DND-41 (cell line): ENCODE data around the gene TKT.

Experiments
- EZH2 ChIP-seq: IDR thresholded peaks from 3 replicates; pipeline ENCODE4 v1.6.1; 2012; ENCODE audit warnings: borderline replicate concordance, low read depth, mild to moderate bottlenecking, moderate library complexity, low read length, inconsistent platforms; ENCODE audit not compliant: severe bottlenecking
- TF ChIP-seq, protein P1 (sequence below): IDR thresholded peaks from 2 replicates; pipeline ENCODE4 v1.5.1; 2012; ENCODE audit warnings: borderline replicate concordance, low read length, moderate library complexity, mild to moderate bottlenecking; ENCODE audit not compliant: poor library complexity, severe bottlenecking; ENCODE audit errors: extremely low read depth

DNA sequence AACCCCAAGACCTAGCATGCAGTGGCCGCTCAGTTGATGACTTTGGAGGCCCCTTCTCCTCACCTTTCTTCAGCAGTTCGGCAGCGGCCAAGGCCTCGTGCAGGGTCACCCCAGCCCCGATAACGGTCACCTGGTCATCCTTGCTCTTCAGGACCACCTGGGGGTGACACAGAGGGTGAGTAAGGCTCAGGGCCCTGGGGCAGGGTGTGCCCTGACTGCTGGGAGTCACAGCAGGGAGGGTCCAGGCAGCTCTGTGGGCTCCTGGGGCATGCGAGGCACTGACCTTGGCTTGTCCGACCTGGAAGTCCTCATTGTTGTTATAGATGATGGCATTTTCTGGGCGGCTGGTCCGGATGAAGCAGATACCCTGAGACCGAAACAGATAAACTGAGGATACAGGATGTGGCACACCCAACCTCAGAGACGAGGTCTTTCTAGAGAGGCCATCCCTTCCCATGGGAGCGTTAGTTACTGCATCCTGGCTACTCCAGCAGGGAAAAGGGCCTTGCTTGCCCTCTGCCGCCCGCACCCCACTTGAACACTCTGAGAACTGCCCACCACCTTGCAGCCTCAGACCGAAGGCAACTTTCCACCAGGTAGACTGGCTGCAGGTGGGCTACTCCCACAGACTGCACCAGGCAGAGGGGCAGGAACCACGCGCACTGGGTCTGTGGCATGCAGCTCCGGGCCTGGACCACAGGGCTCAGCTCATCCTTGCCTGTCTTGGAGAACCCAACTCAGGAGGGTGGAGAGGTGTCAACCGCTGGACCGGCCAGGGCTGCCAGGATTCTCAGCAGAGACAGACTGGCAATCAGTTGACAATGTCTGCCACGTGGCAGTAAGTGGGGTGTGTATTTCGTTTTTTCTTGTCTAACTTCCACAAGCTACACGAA, 27.6 kb downstream of the TKT start:
- TF ChIP-seq, protein P1, sequence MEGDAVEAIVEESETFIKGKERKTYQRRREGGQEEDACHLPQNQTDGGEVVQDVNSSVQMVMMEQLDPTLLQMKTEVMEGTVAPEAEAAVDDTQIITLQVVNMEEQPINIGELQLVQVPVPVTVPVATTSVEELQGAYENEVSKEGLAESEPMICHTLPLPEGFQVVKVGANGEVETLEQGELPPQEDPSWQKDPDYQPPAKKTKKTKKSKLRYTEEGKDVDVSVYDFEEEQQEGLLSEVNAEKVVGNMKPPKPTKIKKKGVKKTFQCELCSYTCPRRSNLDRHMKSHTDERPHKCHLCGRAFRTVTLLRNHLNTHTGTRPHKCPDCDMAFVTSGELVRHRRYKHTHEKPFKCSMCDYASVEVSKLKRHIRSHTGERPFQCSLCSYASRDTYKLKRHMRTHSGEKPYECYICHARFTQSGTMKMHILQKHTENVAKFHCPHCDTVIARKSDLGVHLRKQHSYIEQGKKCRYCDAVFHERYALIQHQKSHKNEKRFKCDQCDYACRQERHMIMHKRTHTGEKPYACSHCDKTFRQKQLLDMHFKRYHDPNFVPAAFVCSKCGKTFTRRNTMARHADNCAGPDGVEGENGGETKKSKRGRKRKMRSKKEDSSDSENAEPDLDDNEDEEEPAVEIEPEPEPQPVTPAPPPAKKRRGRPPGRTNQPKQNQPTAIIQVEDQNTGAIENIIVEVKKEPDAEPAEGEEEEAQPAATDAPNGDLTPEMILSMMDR = no peak
- no peak for TF ChIP-seq EZH2
